ENCODE measurements around the gene SHROOM3. TPM values are rescaled to one million over a fixed set of nuclear protein-coding genes. Genes with fewer than 3 reads are reported as not detected.

The SHROOM3 gene
- total RNA-seq, 1 donor = 18.0 TPM

DNA sequence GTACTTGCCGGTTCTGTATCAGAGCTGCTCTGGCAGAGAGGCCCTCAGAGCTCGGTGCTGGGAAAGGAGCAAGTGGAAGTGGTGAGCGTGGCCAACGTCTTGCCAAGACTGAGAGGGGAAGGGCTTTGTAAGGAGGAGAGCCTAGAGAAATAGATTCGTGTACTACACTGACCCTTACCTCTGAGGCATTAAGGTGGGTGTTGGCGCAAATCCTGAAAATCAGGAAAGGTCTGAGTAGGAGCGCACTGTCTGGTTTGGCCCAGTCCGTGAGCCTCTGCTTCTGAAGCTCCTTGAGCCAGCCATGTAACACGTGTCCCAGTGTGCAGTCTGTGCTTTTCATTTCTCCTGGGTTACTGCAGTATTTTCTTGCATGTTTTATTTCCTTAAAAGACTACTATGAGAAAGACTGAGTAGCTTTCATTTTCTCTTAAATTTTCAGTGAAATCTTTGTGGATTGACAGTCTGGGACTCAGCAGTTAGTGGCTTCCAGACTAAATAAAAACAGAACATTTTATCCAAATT is 322.4 kb downstream of the SHROOM3 start:
- no peak overlapping the region for H3K4me3 ChIP-seq (ENCODE audit: low read depth, low read length)
- no peak for TF ChIP-seq CTCF (IDR thresholded peaks at IDR 0.05; ENCODE audit: insufficient read depth, low read length)
- DNase-seq (ENCODE audit: low read depth) = no peak

GRCh38 chr4:76758290-76758882 is 323.4 kb downstream of the SHROOM3 start:
- no peak overlapping the region for H3K4me3 ChIP-seq (ENCODE audit: low read depth, low read length)
- peak; percentile 66 for TF ChIP-seq CTCF (IDR thresholded peaks at IDR 0.05; ENCODE audit: insufficient read depth, low read length)
- DNase-seq (ENCODE audit: low read depth) = peak; percentile 89

DNA sequence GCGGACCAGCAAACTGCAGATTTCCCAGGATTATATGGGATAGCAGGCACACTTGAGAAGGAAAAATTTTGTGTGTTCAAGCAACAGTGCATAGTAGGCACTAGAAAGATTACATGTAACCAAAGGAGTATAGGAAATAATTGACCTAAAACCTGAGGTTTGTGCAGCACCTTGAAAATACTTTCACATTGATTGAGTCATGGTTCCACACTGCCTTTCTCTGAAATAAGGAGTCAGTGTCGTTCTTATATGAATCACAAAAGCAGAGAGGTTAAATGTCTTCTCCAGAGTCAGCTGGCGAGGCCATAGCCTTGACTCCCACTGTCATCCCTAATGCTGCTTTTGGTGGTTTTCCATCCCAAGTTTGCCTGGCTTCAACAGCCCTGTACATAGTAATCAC is 324.0 kb downstream of the SHROOM3 start:
- TF ChIP-seq CTCF (IDR thresholded peaks at IDR 0.05; ENCODE audit: insufficient read depth, low read length) = no peak
- H3K4me3 ChIP-seq (ENCODE audit: low read depth, low read length) = no peak overlapping the region
- DNase-seq (ENCODE audit: low read depth) = no peak

GRCh38 chr4:76760193-76760592 is 325.2 kb downstream of the SHROOM3 start:
- no peak for DNase-seq (ENCODE audit: low read depth)
- H3K4me3 ChIP-seq (ENCODE audit: low read depth, low read length) = no peak overlapping the region
- TF ChIP-seq CTCF (IDR thresholded peaks at IDR 0.05; ENCODE audit: insufficient read depth, low read length) = no peak

DNA sequence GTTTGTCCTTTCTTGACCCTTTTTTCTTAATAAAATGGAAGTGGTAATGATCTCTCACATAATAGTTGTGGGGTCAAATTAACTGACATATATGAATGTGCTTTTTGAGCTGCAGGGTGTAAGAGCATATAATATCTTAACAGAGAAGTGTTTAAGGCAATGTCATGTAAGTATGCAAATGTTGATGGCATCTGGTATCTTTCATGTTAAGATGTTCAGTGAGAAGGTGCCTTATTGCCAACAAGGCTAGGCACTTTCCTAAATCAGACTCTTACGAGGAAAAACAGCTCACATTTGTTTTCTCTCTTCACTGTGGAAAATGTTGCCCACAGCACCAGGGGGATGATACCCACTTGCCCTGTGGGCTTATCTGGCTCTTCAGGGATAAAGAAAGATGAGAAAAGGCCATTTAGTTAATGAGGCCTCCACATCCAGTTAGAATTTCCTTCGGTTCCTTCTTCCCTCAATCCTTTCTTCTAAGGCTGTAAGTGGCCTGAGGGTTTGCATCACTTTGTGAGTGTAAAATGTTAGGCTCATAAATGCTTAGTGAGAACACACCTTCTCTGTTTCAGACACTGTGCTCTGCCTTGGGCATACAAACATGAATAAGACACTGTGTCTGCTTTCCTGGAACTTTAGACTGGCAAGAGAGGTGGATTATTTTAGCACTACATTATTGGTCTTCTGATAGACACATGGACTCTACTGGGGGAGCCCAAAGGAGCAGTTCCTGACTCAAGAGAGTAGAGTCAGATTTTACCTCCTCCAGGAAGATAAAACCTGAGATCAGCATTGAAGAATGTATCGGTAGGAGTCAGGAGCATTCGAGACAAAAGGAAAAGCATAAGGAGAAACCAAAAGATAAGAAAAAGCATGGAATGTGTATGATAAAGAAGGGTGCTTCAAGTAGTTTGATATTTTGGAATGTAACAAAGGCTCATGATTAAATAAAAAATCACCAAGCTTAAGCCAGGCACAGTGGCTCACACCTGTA is 327.4 kb downstream of the SHROOM3 start:
- H3K4me3 ChIP-seq (ENCODE audit: low read depth, low read length) = no peak overlapping the region
- TF ChIP-seq CTCF (IDR thresholded peaks at IDR 0.05; ENCODE audit: insufficient read depth, low read length) = no peak
- peak; percentile 16 for DNase-seq (ENCODE audit: low read depth)

DNA sequence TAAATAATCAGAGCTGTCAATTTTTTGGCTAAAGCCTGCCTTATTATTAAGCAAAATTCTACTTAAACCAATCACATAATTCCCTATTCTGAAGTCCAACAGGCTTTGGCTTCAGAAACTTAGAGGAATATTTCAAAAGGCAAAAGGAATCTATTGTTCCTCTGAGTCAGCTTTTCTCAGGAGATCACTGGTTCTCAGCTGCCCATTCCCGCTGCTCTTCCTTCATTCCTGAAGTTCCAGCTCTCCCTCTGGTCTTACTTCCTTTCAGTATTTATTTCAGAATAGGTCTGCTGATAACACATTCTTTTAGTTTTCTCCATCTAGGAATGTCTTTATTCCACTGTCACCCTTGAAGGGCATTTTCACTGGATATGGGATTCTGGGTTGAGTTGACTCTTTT is 329.2 kb downstream of the SHROOM3 start:
- DNase-seq (ENCODE audit: low read depth) = peak; percentile 84
- no peak for TF ChIP-seq CTCF (IDR thresholded peaks at IDR 0.05; ENCODE audit: insufficient read depth, low read length)
- H3K4me3 ChIP-seq (ENCODE audit: low read depth, low read length) = no peak overlapping the region
